ENCODE data around the gene FICD. TPM values are rescaled to one million over a fixed set of nuclear protein-coding genes. Genes with fewer than 3 reads are reported as not detected.

FICD gene
- total and polyA plus RNA-seq, 9 of the 15 experiments (the other 6 are each of a cell fraction or from before 2014, with no cell fraction given) = 0.88 to 4.5 (median 1.9) TPM

GRCh38 chr12:108560752-108561719 is 46.0 kb downstream of the FICD start, which contains the start of gene SART3 (continued):
- TF ChIP-seq ZNF830 (CRISPR knock-in tag; IDR thresholded peaks at IDR 0.05) (no peak), GATAD2B (IDR thresholded peaks at IDR 0.05; ENCODE audit: borderline replicate concordance) (0 out of 2 replicates have a peak, but pooled peaks have one; percentile 25), ZC3H11A (IDR thresholded peaks at IDR 0.05; ENCODE audit: low read depth, low read length) (no peak), ATF7 (IDR thresholded peaks at IDR 0.05) (peak; percentile 84), CBX2 (IDR thresholded peaks at IDR 0.05; ENCODE audit: insufficient read depth, low read length, poor library complexity, severe bottlenecking) (no peak), EZH2 (IDR thresholded peaks at IDR 0.05; ENCODE audit: borderline replicate concordance, low read depth, low read length) (no peak), GATA2 (CRISPR knock-in tag; IDR thresholded peaks at IDR 0.05) (no peak), BHLHE40 (IDR thresholded peaks at IDR 0.05; ENCODE audit: low read length) (no peak), MXD1 (CRISPR knock-in tag; IDR thresholded peaks at IDR 0.05; ENCODE audit: borderline replicate concordance, poor library complexity, severe bottlenecking) (no peak), SMARCA4 (IDR thresholded peaks at IDR 0.05) (peak; percentile 17; the same call in 1 of the 2 replicates), RFX1 (IDR thresholded peaks at IDR 0.05) (no peak), CHD7 (IDR thresholded peaks at IDR 0.05; ENCODE audit: low read depth, low read length) (no peak), NR1H2 (CRISPR knock-in tag; IDR thresholded peaks at IDR 0.05) (no peak), ZNF217 (CRISPR knock-in tag; IDR thresholded peaks at IDR 0.05) (no peak), MTA3 (IDR thresholded peaks at IDR 0.05; ENCODE audit: borderline replicate concordance) (no peak), ZNF24 (IDR thresholded peaks at IDR 0.05) (0 out of 2 replicates have a peak, but pooled peaks have one; percentile 51), MECOM (CRISPR knock-in tag; IDR thresholded peaks at IDR 0.05) (no peak), ZNF133 (CRISPR knock-in tag; IDR thresholded peaks at IDR 0.05) (no peak)

Measured in K562 (cell line).